ENCODE measurements around the gene STH.

Gene STH

DNA sequence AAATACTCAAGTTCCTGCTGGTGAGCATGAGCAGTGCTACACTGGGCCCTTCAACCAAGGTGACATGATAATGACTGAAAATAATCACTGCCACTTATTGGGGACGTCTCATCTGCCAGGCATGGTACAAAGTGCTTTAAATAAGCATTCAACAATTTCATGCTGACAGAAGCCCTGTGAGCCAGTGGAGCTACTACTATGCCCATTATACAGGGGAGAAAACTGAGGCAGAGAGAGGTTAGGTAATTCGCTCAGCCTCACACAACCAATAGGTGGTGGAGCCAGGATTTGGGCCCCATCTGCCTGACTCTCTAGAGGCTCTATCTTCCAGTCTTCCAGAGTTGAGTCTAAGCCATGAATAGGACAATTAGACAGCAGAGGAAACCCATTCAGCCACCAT is 30.3 kb upstream of the STH start:
- no peak for DNase-seq

DNA sequence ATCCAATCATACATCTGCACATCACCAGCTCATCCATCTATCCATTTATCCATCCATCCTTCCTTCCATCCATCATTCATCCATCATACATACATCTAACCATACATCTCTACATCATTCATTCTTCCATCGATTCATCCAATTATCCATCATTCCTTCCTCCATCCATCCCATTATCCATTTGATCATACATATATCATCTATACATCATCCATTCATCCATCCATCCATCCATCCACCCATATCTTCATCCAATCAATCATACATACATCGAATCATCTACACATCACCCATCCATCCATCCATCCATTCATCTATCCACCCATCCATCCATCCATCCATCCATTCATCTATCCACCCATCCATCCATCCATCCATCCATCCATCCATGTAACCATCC is 29.3 kb upstream of the STH start:
- DNase-seq: no peak

DNA sequence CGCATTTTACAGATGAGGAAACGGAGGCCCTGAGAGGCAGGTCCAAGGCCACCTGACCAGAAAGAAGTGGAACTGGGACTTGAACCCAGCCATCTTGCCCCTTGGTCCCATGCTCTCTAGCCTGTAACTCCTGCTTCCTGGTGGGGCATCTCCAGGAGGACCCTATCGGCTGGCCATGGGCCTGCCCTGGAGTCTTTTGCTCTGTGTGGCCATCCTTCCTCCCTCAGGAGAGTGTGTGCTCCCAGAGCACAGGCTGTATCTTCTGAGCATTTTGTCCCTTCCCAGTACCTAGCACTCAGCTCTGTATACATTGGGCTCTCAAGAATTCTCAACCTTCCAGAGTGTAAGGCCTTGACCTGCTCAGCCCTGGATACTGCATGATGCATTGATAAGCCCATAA is 28.4 kb upstream of the STH start:
- no peak for DNase-seq

DNA sequence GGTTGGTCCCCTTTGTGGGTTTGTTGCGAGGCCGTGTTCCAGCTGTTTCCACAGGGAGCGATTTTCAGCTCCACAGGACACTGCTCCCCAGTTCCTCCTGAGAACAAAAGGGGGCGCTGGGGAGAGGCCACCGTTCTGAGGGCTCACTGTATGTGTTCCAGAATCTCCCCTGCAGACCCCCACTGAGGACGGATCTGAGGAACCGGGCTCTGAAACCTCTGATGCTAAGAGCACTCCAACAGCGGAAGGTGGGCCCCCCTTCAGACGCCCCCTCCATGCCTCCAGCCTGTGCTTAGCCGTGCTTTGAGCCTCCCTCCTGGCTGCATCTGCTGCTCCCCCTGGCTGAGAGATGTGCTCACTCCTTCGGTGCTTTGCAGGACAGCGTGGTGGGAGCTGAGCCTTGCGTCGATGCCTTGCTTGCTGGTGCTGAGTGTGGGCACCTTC is 27.3 kb upstream of the STH start:
- no peak for DNase-seq

DNA sequence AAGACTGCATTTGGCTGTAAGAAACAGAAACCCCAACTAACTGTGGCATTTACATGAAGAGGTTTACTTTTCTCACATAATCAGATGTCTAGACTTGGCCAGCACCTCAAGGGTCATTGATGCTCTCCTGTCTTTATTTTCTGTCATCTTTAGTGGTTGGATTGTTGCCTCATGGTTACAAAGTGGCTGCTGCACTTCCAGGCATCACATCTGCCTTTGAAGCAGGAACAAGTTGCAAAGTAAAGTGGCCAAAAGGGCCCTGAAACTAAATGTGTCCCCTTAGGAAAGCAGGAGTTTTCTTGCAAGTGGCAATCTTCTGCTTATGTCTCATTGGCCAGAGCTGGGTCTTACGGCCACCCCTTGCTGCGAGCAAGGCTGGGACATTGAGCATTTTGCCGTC is 26.5 kb upstream of the STH start:
- DNase-seq: no peak

GRCh38 chr17:45973099-45973780 is 25.8 kb upstream of the STH start:
- DNase-seq: no peak

DNA sequence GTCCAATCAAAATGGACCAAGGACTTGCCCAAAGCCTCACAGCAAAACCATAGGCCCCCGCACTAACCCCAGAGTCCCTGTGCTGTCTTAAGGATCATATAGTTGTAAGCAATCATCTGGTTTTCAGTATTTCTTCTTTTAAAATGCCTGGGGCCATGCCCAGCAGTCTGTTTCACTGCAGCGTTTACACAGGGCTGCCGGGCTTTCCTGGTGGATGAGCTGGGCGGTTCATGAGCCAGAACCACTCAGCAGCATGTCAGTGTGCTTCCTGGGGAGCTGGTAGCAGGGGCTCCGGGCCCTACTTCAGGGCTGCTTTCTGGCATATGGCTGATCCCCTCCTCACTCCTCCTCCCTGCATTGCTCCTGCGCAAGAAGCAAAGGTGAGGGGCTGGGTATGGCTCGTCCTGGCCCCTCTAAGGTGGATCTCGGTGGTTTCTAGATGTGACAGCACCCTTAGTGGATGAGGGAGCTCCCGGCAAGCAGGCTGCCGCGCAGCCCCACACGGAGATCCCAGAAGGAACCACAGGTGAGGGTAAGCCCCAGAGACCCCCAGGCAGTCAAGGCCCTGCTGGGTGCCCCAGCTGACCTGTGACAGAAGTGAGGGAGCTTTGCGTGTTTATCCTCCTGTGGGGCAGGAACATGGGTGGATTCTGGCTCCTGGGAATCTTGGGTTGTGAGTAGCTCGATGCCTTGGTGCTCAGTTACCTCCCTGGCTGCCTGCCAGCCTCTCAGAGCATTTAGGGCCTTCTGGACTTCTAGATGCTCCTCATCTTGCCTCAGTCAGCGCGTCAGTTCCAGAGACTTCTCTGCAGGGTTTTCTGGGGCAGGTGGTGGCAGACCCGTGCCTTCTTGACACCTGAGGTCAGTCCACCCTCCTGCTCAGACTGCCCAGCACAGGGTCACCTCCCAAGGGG is 24.8 kb upstream of the STH start:
- no peak for DNase-seq

GRCh38 chr17:45974916-45975630 is 24.0 kb upstream of the STH start:
- DNase-seq: no peak

DNA sequence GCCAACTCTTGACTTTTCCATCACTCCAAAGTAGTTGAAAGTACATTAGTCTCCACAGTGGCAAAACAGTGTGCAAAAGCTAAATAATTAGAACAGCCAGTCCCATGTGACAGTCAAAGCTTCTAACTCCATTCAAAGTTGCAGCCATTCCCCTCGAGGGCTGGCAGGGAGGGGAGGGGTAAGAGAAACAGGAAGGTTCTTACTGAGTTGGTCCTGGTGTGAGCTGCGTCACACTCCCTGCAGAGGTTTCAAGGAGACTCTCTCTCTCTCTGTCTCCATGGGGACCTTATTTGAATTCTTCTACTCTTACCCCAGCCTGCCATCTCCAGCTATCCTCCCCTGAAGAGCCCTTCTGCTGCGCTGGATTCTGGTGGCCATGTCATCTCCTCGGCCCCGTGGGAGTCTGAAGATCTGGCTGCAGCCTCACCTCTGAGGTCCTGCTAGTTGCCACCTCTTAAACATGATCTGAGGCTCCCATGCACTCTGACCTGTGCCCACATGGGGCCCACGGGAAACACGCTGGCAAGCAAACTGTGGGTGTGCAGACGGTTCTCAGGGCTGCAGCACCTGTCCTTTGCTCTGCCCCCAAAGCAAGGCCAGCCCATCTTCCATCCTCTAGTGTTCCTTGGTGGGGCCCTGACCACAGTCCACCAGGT is 23.3 kb upstream of the STH start:
- no peak for DNase-seq

DNA sequence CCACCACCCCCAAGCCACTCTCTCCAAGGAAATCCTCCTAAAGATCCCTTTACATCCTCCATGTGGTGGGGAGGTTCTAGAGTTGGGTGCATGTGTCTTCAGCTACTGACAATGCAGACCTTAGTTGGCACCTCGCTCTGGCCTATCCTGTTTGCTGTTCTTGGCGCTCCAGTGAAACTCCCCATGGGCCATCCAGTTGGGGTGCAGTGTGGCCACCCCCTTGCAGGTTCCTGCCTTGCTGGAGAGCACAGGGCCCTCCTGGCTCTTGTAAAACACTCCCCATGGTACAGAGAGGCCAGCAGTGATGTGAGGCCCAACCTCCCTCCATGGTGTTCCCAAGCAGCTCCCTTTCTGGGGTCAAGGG is 22.7 kb upstream of the STH start:
- no peak for DNase-seq

- no peak for DNase-seq
Measured at GRCh38 chr17:45976755-45977505, 22.1 kb upstream of the STH start.

GRCh38 chr17:45977506-45977824 is 21.6 kb upstream of the STH start:
- no peak for DNase-seq

DNA sequence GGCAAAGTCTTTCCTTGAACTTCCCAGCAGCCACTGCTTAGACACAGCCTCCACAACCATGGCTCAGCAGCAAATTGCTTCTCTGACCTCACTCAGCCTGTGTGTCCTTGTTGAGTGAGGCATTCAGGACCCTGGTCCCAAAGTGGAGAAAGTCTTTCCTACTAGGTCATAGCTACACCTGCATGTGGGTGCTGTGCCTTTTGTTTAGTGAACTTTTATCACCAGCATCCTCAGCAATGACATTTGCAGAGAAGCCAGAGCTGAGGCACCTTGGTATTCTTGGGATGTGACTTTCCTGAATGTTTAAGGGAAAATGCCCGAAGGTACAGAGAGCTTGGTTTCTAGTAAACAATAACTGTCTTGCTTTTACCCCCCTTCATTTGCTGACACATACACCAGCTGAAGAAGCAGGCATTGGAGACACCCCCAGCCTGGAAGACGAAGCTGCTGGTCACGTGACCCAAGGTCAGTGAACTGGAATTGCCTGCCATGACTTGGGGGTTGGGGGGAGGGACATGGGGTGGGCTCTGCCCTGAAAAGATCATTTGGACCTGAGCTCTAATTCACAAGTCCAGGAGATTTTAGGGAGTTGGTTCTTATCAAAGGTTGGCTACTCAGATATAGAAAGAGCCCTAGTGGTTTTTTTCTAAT is 20.9 kb upstream of the STH start:
- DNase-seq: no peak

GRCh38 chr17:45979137-45979536 is 19.9 kb upstream of the STH start:
- no peak for DNase-seq

DNA sequence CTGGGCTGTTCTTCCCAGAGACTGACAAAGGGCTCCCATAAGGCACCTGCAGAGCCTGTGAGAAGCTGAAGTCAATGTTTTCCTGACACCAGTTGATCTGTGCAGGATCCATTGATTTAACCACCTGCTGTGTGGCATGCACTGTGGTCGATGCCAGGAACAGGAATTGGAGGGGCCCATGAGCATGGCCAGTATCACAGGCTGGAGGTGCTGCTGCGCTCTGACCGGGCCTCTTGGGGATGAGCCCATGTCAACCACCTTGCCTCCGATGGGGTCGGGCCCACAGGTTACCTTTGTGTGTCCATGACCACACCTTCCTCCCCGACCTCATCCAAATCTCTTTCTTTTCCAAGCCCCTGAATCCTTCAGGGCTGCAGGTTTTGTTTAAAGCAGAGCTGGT is 18.2 kb upstream of the STH start:
- DNase-seq: no peak

DNA sequence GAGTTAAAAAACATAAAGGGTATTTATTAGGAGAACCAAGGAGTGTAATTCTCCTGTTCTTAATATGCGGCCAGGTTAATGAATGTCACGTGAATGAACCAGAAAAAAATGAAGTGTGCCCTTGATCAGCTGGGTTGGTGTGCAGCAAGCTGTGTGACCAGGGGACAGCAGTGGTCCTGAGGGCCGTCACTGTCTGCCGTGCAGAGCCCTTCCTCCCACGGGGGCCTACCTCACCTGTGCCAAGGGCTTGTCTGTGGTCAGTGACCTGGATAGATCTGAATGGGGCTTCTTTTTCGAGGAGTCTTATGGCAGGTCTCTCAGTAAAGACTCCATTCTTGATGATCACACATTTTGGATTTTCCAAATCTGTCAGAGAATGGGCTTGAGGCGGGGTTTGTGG is 17.7 kb upstream of the STH start:
- no peak for DNase-seq

DNA sequence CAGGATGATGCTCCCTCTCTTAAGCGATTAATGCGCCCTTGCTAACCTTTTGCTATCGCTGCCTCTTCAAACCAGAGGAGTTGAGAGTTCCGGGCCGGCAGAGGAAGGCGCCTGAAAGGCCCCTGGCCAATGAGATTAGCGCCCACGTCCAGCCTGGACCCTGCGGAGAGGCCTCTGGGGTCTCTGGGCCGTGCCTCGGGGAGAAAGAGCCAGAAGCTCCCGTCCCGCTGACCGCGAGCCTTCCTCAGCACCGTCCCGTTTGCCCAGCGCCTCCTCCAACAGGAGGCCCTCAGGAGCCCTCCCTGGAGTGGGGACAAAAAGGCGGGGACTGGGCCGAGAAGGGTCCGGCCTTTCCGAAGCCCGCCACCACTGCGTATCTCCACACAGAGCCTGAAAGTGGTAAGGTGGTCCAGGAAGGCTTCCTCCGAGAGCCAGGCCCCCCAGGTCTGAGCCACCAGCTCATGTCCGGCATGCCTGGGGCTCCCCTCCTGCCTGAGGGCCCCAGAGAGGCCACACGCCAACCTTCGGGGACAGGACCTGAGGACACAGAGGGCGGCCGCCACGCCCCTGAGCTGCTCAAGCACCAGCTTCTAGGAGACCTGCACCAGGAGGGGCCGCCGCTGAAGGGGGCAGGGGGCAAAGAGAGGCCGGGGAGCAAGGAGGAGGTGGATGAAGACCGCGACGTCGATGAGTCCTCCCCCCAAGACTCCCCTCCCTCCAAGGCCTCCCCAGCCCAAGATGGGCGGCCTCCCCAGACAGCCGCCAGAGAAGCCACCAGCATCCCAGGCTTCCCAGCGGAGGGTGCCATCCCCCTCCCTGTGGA is 16.0 kb upstream of the STH start:
- no peak for DNase-seq

- DNase-seq: no peak
Measured at GRCh38 chr17:45983614-45984310, 15.3 kb upstream of the STH start.

DNA sequence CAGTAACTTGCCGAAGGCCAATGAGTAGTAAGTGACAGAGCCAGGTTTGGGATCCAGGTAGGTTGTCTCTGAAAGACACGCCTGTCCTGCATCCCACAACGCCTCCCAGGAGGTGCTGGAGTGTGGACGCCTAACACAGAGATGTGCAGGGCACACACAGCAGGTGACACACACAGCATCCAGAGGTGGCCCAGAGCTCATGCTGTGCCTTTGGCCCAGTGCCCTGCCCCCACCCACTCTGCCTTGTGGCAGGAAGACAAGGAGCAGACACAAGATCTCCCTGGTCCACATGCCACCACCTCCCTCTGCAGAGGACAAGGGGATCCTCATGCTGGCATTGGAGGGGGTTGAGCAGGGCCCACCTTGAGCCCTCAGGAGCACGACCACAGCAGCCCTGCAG is 14.7 kb upstream of the STH start:
- no peak for DNase-seq

- no peak for DNase-seq
Measured at GRCh38 chr17:45985447-45985846, 13.6 kb upstream of the STH start.

DNA sequence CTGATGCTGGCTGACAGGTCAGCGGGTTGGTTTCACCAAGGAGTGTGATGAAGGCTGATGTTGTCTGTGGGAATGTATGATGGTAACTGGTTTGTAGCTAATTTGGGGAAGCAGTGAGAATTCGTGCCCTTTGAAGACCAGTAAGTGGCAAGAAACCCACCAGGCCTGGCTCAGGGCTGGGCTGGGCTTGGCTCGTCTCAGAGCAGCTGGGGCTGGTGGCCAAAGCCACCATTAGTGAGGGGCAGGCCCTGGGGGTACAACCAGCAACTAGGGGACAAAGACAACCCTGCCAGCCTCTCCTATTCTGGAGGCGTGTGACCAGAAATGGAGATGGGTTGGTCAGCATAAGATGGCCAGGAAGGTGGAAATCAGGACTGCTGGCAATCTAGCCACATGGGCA is 13.0 kb upstream of the STH start:
- no peak for DNase-seq

Data from NCI-H2029 (cell line).